ENCODE measurements around the gene PLEKHJ1. TPM values are rescaled to one million over a fixed set of nuclear protein-coding genes. Genes with fewer than 3 reads are reported as not detected.
A peak's percentile ranks its signal among the peaks of the same experiment; 100 is the strongest.
"Not testable (repeated sequence)": the region's sequence is repeated elsewhere in the genome, so short reads cannot be mapped to it uniquely, and the experiment has no call there.

Gene PLEKHJ1
- total RNA-seq, 1 donor from 2014 or later: 75.8 TPM

GRCh38 chr19:2221918-2222317, 14.2 kb downstream of the PLEKHJ1 start:
- peak in 1 of 2 donors; percentile 34 for DNase-seq (ENCODE audit: low read depth in 2 of 2)

GRCh38 chr19:2221250-2221831, 14.8 kb downstream of the PLEKHJ1 start:
- peak in 1 of 2 donors; percentile 57 for DNase-seq (ENCODE audit: low read depth in 2 of 2)

GRCh38 chr19:2219726-2220125, 16.4 kb downstream of the PLEKHJ1 start:
- DNase-seq (ENCODE audit: low read depth in 2 of 2): no peak

GRCh38 chr19:2217591-2217990, 18.5 kb downstream of the PLEKHJ1 start:
- DNase-seq (ENCODE audit: low read depth in 2 of 2): no peak

GRCh38 chr19:2216361-2217225, 19.5 kb downstream of the PLEKHJ1 start:
- no peak for DNase-seq (ENCODE audit: low read depth in 2 of 2)

GRCh38 chr19:2215281-2215751, 20.8 kb downstream of the PLEKHJ1 start:
- no peak for DNase-seq (ENCODE audit: low read depth in 2 of 2)

GRCh38 chr19:2214251-2214650, 21.9 kb downstream of the PLEKHJ1 start:
- DNase-seq (ENCODE audit: low read depth in 2 of 2): no peak

- no peak for DNase-seq (ENCODE audit: low read depth in 2 of 2)
These were observed 22.3 kb downstream of the PLEKHJ1 start for GRCh38 chr19:2213799-2214198.

GRCh38 chr19:2212861-2213711, 23.0 kb downstream of the PLEKHJ1 start:
- DNase-seq (ENCODE audit: low read depth in 2 of 2): no peak

GRCh38 chr19:2210987-2211740, 25.0 kb downstream of the PLEKHJ1 start:
- no peak for DNase-seq (ENCODE audit: low read depth in 2 of 2)

- DNase-seq (ENCODE audit: low read depth in 2 of 2): no peak
These were observed 25.9 kb downstream of the PLEKHJ1 start for GRCh38 chr19:2210206-2210605.

- DNase-seq (ENCODE audit: low read depth in 2 of 2): peak in 1 of 2 donors; percentile 15
These were observed 26.7 kb downstream of the PLEKHJ1 start for GRCh38 chr19:2209408-2209807.

GRCh38 chr19:2208975-2209374, 27.2 kb downstream of the PLEKHJ1 start:
- peak in 1 of 2 donors; percentile 57 for DNase-seq (ENCODE audit: low read depth in 2 of 2)

- DNase-seq (ENCODE audit: low read depth in 2 of 2): peak; percentile 79 to 80
These were observed 27.9 kb downstream of the PLEKHJ1 start for GRCh38 chr19:2207991-2208860.

- no peak for DNase-seq (ENCODE audit: low read depth in 2 of 2)
These were observed 29.1 kb downstream of the PLEKHJ1 start for GRCh38 chr19:2207008-2207407.

- DNase-seq (ENCODE audit: low read depth in 2 of 2): no peak
These were observed 33.8 kb downstream of the PLEKHJ1 start for GRCh38 chr19:2202366-2202765.

GRCh38 chr19:2201473-2202148, 34.5 kb downstream of the PLEKHJ1 start:
- DNase-seq (ENCODE audit: low read depth in 2 of 2): no peak

- DNase-seq (ENCODE audit: low read depth in 2 of 2): not testable (repeated sequence)
These were observed 35.4 kb downstream of the PLEKHJ1 start for GRCh38 chr19:2200624-2201294.

Data from lung microvascular endothelial cell (primary cell).